SK-MEL-5 (cell line): ENCODE measurements around the gene ANK2. TPM values are rescaled to one million over a fixed set of nuclear protein-coding genes. Genes with fewer than 3 reads are reported as not detected.
A peak's percentile ranks its signal among the peaks of the same experiment; 100 is the strongest.

Experiments used
- DNase-seq: peaks from one replicate; pipeline ENCODE4 v3.0.0-alpha.2; 2016; ENCODE audit warnings: low read depth, low spot score
- in situ Hi-C: cut with HindIII; loops from 2 replicates; pipeline ENCODE4 v1.10.0; 2016; ENCODE audit warnings: low sequenced_read_pairs, high pct_unique_total_duplicates, low pct_unique_long_range_greater_than_20kb
- total RNA-seq: library from RNA; depleted of rRNA; stranded (reverse); fragments of >200 nt; shearing (Covaris generic); gene quantifications from 2 replicates; pipeline ENCODE4 v1.2.3, GENCODE V29; 2014

Gene ANK2
- total RNA-seq, 1 experiment from 2014 or later: 91.1 TPM

DNA sequence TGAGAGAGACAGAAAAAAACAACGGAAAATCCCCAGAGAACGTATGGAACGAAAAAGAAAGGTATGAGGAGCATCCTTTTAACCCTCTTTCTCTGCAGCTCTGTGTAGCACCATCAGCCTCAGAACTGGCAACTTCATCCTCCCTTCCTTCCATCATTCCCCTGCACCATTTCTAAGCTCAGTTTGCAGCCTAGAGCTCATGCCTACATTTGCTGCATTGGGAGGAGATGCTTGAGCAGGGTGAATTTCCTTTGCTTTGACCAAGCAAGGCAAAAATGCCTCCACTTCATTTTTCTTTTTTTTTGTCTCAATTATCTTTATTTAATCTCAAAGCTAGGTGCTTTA lies 67.9 kb downstream of the ANK2 start:
- in situ Hi-C loops: no loop called here
- DNase-seq: no peak

DNA sequence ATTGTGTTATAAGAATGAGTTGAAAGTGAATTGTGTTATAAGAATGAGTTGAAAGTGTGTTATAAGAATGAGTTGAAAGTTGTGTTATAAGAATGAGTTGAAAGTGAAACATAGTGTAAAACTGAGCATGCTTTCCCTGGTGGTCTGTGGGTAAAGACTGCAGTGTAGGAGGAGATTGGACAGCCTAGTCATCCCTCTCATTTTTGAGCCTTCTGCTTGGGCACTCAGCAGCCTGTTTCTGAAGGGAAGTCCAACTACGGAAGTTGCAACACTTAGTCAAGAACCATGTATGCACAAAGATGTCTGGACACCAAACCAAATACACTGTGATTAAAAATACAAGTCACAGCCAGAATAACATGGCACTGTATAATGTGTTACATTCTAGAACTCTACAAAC lies 72.6 kb downstream of the ANK2 start:
- no peak for DNase-seq
- in situ Hi-C loops: no loop called here

- in situ Hi-C loops: no loop called here
- no peak for DNase-seq
Observed at GRCh38 chr4:113125418-113125817, 76.0 kb downstream of the ANK2 start.

- in situ Hi-C loops: no loop called here
- peak; percentile 77 for DNase-seq
Observed at GRCh38 chr4:113131136-113131535, 81.7 kb downstream of the ANK2 start.

DNA sequence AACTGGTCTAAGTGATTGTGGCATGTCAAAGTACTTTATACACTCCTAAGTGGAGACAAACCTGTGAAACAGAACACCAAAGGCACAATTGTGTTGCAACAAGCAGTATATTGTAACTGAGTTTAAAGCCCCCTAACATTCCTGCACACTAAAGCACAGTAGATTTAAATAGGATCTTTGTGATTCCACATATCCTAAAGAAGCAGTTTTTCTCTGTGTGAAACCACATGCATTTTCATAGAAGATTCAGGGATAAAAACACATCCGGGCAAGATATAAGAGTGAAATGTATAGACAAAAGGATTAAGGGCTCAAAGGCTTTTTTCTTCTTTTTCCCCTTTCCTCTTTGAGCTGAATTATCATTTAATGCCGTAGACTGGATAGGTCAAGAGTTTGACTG lies 82.2 kb downstream of the ANK2 start:
- in situ Hi-C loops: no loop called here

DNA sequence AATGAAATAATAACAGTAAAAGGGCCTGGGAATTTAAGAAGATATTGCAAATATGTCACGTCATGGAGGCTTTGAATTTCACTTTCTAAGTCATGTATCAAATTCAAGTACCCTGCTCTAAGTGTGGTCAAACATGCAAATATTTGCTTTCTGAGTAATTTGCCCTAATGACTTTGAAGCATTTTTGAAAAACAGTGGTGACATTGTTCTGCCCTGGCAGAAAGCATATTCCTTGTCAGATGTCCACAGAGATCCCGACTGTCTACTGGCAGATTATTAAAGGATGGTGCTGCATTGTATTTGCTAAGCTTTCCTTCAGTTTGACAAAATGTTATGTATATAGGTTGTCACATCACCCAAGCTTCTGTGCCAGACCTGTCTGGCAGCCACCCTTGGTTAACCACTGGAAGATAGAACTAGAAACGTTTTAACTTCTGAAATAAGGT lies 92.5 kb downstream of the ANK2 start:
- in situ Hi-C loops: no loop called here
- DNase-seq: peak; percentile 88

More for the DNA sequence above, 82.2 kb downstream of the ANK2 start:
- peak; percentile 92 for DNase-seq

DNA sequence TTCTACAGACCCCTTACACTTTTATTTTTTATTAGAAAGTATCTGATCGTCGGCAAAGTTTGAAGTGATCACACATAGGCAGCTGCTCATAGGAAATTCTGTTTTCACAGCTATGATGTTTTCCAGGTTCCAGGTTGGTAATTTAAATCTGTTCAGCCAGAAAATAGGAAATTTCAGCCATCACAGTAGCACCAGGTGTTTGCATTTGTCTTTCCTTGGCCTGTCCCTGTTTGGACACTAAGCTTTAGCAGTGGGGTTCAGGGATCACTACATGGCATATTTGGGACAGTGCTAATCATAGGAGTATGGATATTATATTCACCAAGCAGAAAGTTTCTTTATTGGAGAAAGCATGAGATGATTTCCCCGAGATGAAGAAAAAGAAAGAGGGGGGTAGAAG lies 92.9 kb downstream of the ANK2 start:
- DNase-seq: no peak
- in situ Hi-C loops: no loop called here

GRCh38 chr4:113144091-113144490 lies 94.6 kb downstream of the ANK2 start:
- no peak for DNase-seq
- in situ Hi-C loops: no loop called here

- DNase-seq: no peak
- in situ Hi-C loops: no loop called here
Observed at GRCh38 chr4:113145147-113145518, 95.7 kb downstream of the ANK2 start.

DNA sequence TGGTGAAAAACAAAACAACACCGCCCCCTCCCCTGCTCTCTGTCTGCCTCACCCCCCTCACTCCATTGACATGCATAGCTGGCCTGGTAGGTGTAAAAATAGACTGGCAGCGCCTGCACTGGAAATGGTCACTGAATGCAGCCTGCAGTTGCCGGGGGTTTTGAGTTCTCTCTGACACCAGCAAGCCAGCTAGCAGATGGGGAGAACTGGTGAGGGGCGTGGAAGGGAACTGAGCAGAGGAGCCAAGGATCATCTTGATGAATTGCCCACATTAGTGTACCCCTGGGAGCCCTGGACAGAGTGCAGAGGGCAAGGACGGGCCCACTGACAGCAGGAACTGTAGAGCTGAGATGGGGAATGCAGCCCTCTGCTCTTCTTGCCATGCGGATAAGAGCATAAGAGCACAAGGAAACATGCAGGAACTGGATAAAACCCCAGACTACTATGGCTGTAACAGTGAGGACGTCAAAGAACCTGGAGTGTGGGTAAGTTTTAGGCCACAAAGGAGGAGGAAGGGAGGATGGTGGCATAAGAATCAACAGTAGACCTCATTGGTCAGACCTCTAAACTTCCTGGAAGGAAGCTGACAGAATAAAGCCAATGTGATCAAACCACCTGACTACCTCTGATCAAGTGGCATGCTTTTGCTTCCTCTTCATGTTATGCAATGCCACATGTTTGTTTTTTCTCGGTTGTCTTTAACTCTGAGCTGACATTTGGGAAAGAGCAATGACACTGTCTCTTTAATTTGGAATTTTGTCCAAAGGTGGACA lies 96.3 kb downstream of the ANK2 start:
- DNase-seq: peak; percentile 93
- in situ Hi-C loops: no loop called here

- DNase-seq: peak; percentile 28
- in situ Hi-C loops: no loop called here
Observed at GRCh38 chr4:113146876-113147358, 97.5 kb downstream of the ANK2 start.

DNA sequence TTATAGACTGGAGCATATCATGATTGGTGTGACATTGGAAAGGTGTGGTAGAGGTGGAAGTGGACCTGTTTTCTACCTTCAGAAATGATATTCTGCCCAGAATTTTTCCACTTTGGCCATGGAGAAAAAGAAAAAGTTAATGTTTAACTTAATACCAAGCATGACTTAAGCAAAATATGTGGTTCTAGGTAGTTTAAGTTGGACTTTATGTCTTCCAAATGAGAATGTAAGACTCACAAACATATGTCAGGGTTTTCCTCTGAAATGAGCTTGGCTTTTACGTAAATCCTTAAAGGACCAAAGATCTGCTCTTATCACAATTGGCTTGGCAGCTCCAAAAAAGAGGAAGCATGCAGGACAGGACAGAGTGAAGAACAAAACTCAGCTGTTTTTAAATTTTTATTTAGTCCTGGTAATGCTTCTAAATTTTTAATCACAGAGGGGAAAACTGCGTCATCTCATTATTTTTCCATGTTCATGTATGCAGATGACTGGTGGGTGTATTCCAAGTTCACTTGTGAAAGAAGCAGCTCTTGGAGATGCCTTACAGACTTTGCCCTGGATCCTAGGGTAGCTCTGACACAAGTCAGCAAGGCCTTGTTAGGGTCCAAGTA lies 98.2 kb downstream of the ANK2 start:
- in situ Hi-C loops: no loop called here
- DNase-seq: no peak

DNA sequence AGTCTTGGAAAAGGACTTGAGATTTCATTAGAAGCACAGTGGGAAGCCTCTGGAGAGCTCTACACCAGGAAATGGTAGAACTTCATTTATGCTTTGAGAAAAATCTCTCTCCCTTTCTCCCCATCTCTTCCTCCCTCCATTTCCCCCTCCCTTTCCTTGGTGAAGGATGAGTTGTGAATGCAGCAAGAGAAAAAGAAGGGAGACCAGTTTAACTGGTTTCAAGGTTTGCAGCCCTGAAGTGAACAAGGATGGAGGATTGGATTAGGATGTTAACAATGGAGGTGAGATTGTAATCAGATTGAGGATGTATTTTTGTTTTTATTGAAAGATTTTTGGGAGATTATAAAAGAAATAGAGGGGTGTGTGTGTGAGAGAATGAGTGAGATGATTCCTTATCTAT lies 99.5 kb downstream of the ANK2 start:
- no peak for DNase-seq
- in situ Hi-C loops: no loop called here

- peak; percentile 79 for DNase-seq
- in situ Hi-C loops: no loop called here
Observed at GRCh38 chr4:113153529-113154101, 104.2 kb downstream of the ANK2 start.

- in situ Hi-C loops: no loop called here
- DNase-seq: no peak
Observed at GRCh38 chr4:113154281-113154680, 104.8 kb downstream of the ANK2 start.

DNA sequence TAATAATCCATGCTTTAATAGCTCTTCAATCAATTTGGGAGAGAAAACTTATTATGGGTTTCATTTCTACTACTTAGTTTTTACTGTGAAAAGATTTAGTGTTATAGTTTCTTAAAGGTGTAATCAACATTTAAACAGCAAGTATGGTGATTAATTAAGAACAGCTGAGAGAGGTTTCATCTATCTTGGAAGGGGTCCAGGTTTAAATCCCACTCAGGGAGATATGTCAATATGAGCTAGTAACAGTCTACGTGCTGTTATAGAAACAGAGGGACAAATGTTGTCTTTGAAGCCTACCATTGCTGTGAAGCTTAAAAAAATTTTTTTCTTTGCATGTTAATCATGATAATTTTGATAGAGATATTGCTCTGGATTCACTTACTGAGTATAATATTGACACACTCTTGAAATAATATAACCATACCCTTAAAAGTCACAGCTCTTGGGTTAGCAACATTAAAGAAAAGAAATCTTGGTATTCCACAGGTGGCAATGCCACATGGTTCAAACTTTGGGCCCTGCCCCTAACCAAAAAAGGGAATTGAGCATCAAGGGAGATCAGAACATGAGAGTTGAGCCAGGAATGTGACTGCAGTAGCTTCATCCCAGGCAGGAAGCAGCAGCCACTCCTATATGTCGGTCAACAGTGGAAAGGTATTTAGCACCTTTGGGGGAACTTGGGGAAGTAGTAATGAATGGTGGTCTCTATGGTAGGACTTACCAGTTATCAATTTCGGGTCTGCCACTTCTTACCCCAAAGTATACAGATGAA lies 107.8 kb downstream of the ANK2 start:
- no peak for DNase-seq
- in situ Hi-C loops: no loop called here

DNA sequence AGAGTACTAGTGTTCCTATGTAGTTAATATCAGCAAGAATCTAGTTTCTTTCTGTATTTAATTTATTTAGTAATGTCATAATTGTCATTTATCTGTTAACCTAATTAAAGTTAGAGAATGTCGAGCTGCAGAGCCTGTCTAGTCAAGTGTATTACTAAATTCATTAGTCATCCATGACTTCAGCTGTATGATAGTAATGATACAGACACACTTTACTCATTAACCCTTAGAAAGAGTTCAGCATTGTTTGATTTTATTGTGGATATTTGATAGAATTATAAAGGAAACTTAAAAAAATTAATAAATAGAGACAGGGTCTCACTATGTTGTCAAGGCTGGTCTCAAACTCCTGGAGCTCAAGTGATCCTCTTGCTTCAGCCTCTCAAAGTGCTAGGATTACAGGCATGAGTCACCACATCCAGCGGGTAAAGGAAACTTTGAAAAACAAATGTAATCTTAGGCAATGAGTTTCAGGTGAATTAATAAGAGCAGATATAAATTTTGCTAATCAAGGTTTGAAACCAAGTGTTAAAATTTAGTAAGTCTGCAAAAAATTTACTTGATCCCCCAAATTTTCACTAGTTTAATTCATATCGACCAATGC lies 110.6 kb downstream of the ANK2 start:
- in situ Hi-C loops: no loop called here
- no peak for DNase-seq

- no peak for DNase-seq
- in situ Hi-C loops: no loop called here
Observed at GRCh38 chr4:113160548-113160947, 111.1 kb downstream of the ANK2 start.
